HEK293T (cell line): ENCODE measurements around the gene DSCAM.
A peak's percentile ranks its signal among the peaks of the same experiment; 100 is the strongest.

Experiments used
- CTCF ChIA-PET: fragments of 350-600 bp; formaldehyde crosslinking; extraction: SDS; loops from one replicate; lab custom pipeline; 2021; ENCODE audit warnings: antibody characterized with exemption, inconsistent platforms; lab: Yijun Ruan, JAX
- POLR2A ChIA-PET: fragments of 350-600 bp; formaldehyde crosslinking; extraction: SDS; loops from one replicate; lab custom pipeline; 2020; ENCODE audit warnings: antibody characterized with exemption, inconsistent platforms; lab: Yijun Ruan, JAX
- DNase-seq: peaks from one replicate; pipeline ENCODE4 v3.0.0; 2012; ENCODE audit warnings: mixed read lengths; ENCODE audit errors: extremely low spot score
- ARNT ChIP-seq: fragments of 450-650 bp; IDR thresholded peaks from 2 replicates; pipeline ENCODE4 v1.6.1; 2017; ENCODE audit warnings: mild to moderate bottlenecking
- BHLHE40 ChIP-seq: fragments of 450-650 bp; IDR thresholded peaks from 2 replicates; pipeline ENCODE4 v1.6.1; 2016; ENCODE audit warnings: mild to moderate bottlenecking, moderate library complexity, borderline replicate concordance
- CTBP1 ChIP-seq: fragments of 450-650 bp; IDR thresholded peaks from 2 replicates; pipeline ENCODE4 v1.6.1; 2016; ENCODE audit warnings: borderline replicate concordance
- ELF4 ChIP-seq: fragments of 450-650 bp; IDR thresholded peaks from 2 replicates; pipeline ENCODE4 v1.6.1; 2017; ENCODE audit warnings: antibody characterized with exemption
- FOXA1 ChIP-seq: fragments of 450-650 bp; IDR thresholded peaks from 2 replicates; pipeline ENCODE4 v1.6.1; 2016; ENCODE audit warnings: mild to moderate bottlenecking
- FOXK2 ChIP-seq: fragments of 450-650 bp; IDR thresholded peaks from 2 replicates; pipeline ENCODE4 v1.6.1; 2016; ENCODE audit warnings: mild to moderate bottlenecking
- FOXM1 ChIP-seq: fragments of 450-650 bp; IDR thresholded peaks from 2 replicates; pipeline ENCODE4 v1.6.1; 2017; ENCODE audit warnings: mild to moderate bottlenecking, borderline replicate concordance
- HDGF ChIP-seq: fragments of 450-650 bp; IDR thresholded peaks from 2 replicates; pipeline ENCODE4 v1.6.1; 2017; ENCODE audit warnings: antibody characterized with exemption, borderline replicate concordance
- L3MBTL2 ChIP-seq: fragments of 450-650 bp; conservative IDR thresholded peaks from 2 replicates; pipeline ENCODE4 v1.6.1; 2016; ENCODE audit warnings: mild to moderate bottlenecking
- LEF1 ChIP-seq: fragments of 450-650 bp; IDR thresholded peaks from 2 replicates; pipeline ENCODE4 v1.6.1; 2017; ENCODE audit warnings: mild to moderate bottlenecking, borderline replicate concordance
- NFRKB ChIP-seq: fragments of 450-650 bp; IDR thresholded peaks from 2 replicates; pipeline ENCODE4 v1.6.1; 2016; ENCODE audit warnings: mild to moderate bottlenecking, moderate library complexity
- SP1 ChIP-seq: fragments of 450-650 bp; IDR thresholded peaks from 2 replicates; pipeline ENCODE4 v1.6.1; 2017
- SUZ12 ChIP-seq: fragments of 450-650 bp; IDR thresholded peaks from 2 replicates; pipeline ENCODE4 v1.6.1; 2016; ENCODE audit warnings: mild to moderate bottlenecking
- TARDBP ChIP-seq: fragments of 450-650 bp; IDR thresholded peaks from 2 replicates; pipeline ENCODE4 v1.6.1; 2016
- ZNF384 ChIP-seq: fragments of 450-650 bp; IDR thresholded peaks from 2 replicates; pipeline ENCODE4 v1.6.1; 2016
- TF ChIP-seq, protein P1 (sequence below): fragments of 450-650 bp; IDR thresholded peaks from 2 replicates; pipeline ENCODE4 v1.6.1; 2016

The DSCAM gene

DNA sequence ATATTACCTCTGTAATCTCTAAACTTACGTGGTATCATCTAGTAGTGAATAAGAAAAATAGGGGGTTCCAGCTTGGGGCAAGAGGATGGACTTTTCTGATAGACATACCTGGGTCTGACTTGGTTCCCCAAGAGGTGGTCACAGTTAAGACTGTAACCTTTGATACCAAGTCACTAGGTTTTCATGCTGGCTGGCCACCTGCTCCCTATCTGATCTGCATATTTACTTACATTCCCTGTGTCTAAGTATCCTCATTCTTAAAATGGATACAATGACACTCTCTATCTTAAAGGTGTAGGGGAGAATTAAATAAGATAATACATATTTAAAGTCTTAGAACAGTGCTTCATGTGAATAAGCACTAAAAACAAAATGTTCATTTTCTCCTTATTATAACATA lies 312.1 kb downstream of the DSCAM start:
- no peak for DNase-seq
- ChIA-PET POLR2A (no interaction called here), CTCF (no interaction called here)
- TF ChIP-seq FOXM1 (no peak), FOXA1 (no peak), L3MBTL2 (no peak), CTBP1 (no peak), SP1 (no peak), BHLHE40 (no peak), ELF4 (no peak), SUZ12 (no peak), NFRKB (no peak), HDGF (no peak), FOXK2 (no peak), TARDBP (no peak), ZNF384 (no peak), LEF1 (no peak), ARNT (no peak)
- TF ChIP-seq, protein P1, sequence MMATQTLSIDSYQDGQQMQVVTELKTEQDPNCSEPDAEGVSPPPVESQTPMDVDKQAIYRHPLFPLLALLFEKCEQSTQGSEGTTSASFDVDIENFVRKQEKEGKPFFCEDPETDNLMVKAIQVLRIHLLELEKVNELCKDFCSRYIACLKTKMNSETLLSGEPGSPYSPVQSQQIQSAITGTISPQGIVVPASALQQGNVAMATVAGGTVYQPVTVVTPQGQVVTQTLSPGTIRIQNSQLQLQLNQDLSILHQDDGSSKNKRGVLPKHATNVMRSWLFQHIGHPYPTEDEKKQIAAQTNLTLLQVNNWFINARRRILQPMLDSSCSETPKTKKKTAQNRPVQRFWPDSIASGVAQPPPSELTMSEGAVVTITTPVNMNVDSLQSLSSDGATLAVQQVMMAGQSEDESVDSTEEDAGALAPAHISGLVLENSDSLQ, result no peak

DNA sequence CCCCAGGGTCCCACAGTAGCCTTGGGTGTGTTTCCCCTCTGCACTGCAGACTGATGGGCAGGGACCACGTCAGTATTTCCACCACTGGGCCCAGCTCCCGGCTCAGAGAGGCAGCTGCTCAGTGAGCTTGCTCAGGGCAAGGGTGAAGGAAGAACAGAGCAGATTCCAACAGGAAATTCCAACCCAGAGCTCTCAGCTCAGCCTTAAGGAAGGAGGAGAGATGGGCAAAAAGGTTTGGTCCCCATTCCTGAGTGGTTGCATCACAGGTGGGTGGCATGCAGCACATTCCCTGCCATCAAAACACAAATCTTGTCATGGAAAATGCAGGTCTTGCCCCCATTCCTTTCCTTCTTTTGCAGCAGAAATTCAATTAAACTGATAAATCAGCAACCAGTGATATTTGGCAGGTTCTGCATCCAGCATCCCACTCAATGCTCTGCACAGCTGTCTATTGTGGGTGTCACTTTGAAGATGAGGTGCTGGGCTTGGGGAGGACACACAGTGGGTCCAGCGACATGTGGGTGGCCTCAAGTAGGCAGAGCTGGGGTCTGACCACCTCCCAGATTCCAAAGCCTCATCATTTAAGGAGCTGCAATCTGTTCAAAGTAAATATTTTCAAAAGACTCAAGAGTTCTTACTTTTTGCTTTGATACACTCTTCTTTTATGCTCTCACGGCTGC lies 315.4 kb downstream of the DSCAM start:
- DNase-seq, result no peak
- TF ChIP-seq TARDBP, result no peak
- ChIA-PET CTCF (no interaction called here), POLR2A (no interaction called here)

DNA sequence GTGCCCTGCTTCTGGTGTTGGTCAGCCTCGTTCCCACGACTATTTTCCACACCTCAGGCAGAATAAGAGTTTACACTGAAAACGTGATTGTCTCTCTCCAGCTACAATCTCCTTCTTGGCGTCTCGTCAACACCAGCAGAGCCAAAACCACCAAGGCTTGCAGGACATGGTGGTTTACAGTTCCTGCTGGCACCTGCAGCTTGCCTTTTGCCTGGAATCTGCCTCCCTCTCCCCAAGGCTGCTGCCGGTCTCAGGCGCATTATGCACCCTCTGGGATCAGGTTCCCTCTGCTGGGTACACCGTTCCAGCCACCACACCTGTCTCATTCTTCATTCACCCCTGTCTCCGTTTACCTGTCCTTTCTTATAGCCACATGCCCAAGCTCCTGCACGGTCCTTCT lies 315.9 kb downstream of the DSCAM start:
- POLR2A ChIA-PET, result no interaction called here

DNA sequence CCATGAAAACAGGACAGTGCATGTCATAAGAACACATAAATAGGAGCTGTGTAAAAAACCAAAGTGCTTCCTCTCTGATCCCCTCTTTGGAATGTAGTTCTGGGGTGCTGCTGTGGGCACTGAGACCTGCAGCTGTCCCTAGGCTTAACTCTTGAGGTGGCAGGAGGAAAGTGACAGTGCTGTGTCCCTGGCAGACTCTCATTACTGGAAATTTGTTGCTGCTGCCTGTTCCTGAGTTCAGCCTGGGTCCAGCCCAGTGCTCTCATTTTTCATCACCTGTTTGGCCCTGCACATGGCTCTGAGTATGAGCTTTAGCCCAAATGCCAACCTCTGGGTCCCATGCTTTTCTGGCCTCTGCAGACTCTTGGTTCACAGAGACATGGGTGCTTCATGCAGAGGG lies 329.3 kb downstream of the DSCAM start:
- CTCF ChIA-PET, result no interaction called here
- POLR2A ChIA-PET, result no interaction called here

More for the DNA sequence above, 315.9 kb downstream of the DSCAM start:
- no peak for DNase-seq
- TF ChIP-seq LEF1 (no peak), ARNT (no peak), SUZ12 (no peak), TARDBP (no peak), SP1 (no peak), CTBP1 (no peak), NFRKB (no peak), L3MBTL2 (no peak), ZNF384 (no peak), FOXK2 (no peak), HDGF (no peak)
- TF ChIP-seq, protein P1, result no peak
- CTCF ChIA-PET, result no interaction called here

DNA sequence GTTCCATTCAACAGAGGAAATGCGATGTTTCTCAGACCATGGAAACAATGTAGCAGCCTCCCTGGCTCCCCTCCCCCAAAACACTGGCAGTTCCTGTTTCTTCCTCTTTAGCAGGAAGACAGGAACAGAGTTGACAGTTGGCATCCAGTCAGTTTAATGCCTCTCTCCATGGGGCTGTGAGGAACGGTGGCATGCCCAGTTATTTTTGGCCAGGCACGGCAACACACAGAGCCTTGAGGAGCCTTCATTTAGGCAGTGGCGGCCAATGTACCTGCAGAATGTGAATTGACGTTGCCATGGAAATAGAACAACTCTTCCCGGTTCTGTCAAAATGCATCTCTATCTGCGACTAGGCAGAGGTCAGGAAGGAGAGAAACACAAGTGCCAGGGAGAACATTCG lies 330.6 kb downstream of the DSCAM start:
- TF ChIP-seq FOXK2, result no peak
- TF ChIP-seq, protein P1, result no peak
- ChIA-PET POLR2A (no interaction called here), CTCF (no interaction called here)
- no peak for DNase-seq

More for the DNA sequence above, 329.3 kb downstream of the DSCAM start:
- no peak for TF ChIP-seq BHLHE40
- no peak for DNase-seq

DNA sequence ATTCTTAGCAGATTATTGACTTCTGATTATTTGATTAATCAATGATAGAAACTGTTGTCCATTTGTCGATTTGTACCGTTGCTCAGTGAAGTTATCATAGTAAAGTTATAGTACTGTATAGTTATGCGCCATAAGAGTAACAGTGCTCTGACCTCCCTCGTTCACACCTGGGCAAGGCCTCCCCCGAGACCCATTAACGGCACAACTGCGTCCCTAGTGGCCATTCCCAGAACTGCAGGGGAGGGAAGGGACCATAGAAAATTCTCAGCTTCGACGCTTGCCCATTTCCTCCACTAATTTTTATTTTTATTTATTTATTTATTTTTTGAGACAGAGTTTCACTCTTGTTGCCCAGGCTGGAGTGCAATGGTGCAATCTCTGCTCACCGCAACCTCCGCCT lies 334.4 kb downstream of the DSCAM start:
- ChIA-PET CTCF (interaction anchor here (0.5 to 0.6 kb wide), 3 partner anchors 9 to 543 kb away, joined by 3 read pairs; no protein-coding TSS in a partner anchor), POLR2A (no interaction called here)
- no peak for TF ChIP-seq FOXK2
- TF ChIP-seq, protein P1, result no peak
- no peak for TF ChIP-seq ARNT
- TF ChIP-seq FOXM1, result no peak
- no peak for TF ChIP-seq HDGF
- no peak for TF ChIP-seq TARDBP
- no peak for TF ChIP-seq LEF1
- no peak for TF ChIP-seq ZNF384
- TF ChIP-seq CTBP1, result no peak
- TF ChIP-seq SUZ12, result no peak
- no peak for TF ChIP-seq BHLHE40
- TF ChIP-seq SP1, result no peak
- TF ChIP-seq L3MBTL2, result no peak
- no peak for TF ChIP-seq FOXA1
- no peak for TF ChIP-seq NFRKB
- no peak for TF ChIP-seq ELF4
- DNase-seq, result peak; percentile 28
